Esophagus muscularis mucosa (tissue), 4 donors: ENCODE results near the gene DMKN.

Experiments
- CTCF ChIP-seq, 3 experiments: fragments of 200-600 bp in 2 of 3; fragments of 450-650 bp in 1 of 3; sonication (generic) in 2 of 3; IDR thresholded peaks; one replicate each; pipeline ENCODE4 v1.5.1; 2017 to 2019; ENCODE audit warnings: antibody characterized with exemption in 3 of 3, mild to moderate bottlenecking in 2 of 3, moderate library complexity in 1 of 3
- EP300 ChIP-seq: sonication (generic); formaldehyde crosslinking; IDR thresholded peaks from one replicate; pipeline ENCODE4 v1.6.1; 2017; ENCODE audit warnings: antibody characterized with exemption
- POLR2A ChIP-seq: fragments of 450-650 bp; IDR thresholded peaks from one replicate; pipeline ENCODE4 v1.6.1; 2017; ENCODE audit warnings: antibody characterized with exemption, moderate library complexity, mild to moderate bottlenecking, low read depth
- POLR2AphosphoS5 ChIP-seq, 2 donors: sonication (generic); formaldehyde crosslinking; IDR thresholded peaks; one replicate each; pipeline ENCODE4 v1.6.1; 2017; ENCODE audit warnings: antibody characterized with exemption in 2 of 2

DNA sequence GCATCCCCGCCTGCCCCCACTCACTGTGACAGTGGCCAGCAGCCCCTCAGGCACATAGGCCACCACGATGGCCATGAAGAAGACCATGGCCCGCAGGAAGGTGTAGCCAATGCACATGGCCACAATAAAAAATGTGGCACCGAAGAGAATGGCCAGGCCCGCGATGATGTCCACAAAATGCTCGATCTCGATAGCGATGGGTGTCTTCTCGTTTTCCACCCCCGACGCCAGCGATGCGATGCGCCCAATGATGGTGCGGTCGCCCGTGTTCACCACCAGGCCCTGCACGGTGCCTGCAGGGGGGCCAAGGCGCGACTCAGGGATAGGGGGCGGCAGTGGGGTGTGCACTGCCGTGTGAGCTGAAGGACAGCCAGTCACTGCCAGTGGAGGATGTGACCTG lies 46.3 kb upstream of the DMKN start:
- TF ChIP-seq CTCF (IDR thresholded peaks at IDR 0.05): no peak
- no peak for TF ChIP-seq POLR2AphosphoS5 (IDR thresholded peaks at IDR 0.05)
- TF ChIP-seq POLR2A: no peak
- TF ChIP-seq EP300: no peak
